ENCODE measurements around the gene TMEM39B. TPM values are rescaled to one million over a fixed set of nuclear protein-coding genes. Genes with fewer than 3 reads are reported as not detected.

TMEM39B gene
- total RNA-seq, 1 experiment from 2014 or later, result 22.8 TPM

DNA sequence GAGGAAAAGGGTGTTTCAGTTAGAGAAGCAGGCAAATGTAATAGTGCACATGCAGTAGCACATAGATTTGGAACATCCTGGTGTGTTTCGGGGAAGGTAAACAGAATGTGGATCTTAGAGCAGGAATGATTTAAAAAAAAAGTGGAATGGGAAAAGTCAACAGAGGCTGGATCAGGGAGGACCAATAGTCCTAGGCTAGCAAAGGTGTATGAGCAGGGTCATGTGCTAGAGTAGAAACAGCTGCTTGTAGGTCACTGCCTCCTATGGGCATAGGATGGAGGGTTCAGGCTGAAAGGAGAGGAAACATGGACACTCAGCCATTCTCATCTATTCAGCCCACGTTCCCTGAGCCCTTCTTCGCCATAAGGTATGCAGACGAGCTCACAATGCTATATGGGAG, 31.4 kb downstream of the TMEM39B start:
- 0 out of 2 replicates have a peak, but pooled peaks have one; percentile 9 for TF ChIP-seq RAD21 (IDR thresholded peaks at IDR 0.05; ENCODE audit: low read depth)
- TF ChIP-seq CEBPB (IDR thresholded peaks at IDR 0.05; ENCODE audit: low read depth), result no peak
- no peak for TF ChIP-seq EZH2 (IDR thresholded peaks at IDR 0.05)
- TF ChIP-seq, protein P1, sequence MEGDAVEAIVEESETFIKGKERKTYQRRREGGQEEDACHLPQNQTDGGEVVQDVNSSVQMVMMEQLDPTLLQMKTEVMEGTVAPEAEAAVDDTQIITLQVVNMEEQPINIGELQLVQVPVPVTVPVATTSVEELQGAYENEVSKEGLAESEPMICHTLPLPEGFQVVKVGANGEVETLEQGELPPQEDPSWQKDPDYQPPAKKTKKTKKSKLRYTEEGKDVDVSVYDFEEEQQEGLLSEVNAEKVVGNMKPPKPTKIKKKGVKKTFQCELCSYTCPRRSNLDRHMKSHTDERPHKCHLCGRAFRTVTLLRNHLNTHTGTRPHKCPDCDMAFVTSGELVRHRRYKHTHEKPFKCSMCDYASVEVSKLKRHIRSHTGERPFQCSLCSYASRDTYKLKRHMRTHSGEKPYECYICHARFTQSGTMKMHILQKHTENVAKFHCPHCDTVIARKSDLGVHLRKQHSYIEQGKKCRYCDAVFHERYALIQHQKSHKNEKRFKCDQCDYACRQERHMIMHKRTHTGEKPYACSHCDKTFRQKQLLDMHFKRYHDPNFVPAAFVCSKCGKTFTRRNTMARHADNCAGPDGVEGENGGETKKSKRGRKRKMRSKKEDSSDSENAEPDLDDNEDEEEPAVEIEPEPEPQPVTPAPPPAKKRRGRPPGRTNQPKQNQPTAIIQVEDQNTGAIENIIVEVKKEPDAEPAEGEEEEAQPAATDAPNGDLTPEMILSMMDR (IDR thresholded peaks at IDR 0.05 in 2 of 3, conservative IDR thresholded peaks at IDR 0.05 in 1 of 3; ENCODE audit: borderline replicate concordance in 1 of 3, insufficient read depth in 1 of 3, low read depth in 2 of 3, low read length in 2 of 3), result peak in 1 of 3 experiments; percentile 17; a peak in 1 of 6 replicates
- TF ChIP-seq EZH2phosphoT487 (IDR thresholded peaks at IDR 0.05; ENCODE audit: borderline replicate concordance), result no peak

DNA sequence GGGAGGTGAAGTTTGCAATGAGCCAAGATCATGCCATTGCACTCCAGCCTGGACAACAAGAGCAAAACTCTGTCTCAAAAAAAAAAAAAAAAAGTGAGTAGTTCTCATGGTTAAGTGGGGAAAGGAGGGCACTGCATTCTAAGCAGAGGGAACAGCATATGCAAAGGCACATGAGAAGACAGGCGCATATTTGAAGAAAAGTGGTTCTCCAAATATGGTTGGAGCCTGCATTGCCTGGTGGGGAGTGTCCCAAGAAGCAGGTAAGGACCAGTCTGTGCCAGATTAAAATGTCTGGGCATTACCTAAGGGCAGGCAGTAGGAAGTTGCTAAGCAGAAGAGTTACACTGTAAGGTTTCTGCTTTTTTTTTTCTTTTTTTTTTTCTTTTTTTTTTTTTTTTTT, 32.6 kb downstream of the TMEM39B start:
- no TSS peak for BruUV-seq (replicated peaks)
- no peaks in the 10 kb centered on the region for H3K9me3 ChIP-seq (ENCODE audit: control insufficient read depth in 1 of 2, insufficient read depth in 1 of 2, low read depth in 1 of 2, low read length in 2 of 2)
- peaks cover 2 to 4% of the 10 kb centered on the region in 2 experiments; a peak in 2 of 4 replicates for H3K36me3 ChIP-seq (ENCODE audit: control insufficient read depth in 1 of 2, insufficient read depth in 2 of 2, low read length in 2 of 2)
- peaks cover 20 to 32% of the 10 kb centered on the region in 2 experiments for H3K4me1 ChIP-seq (ENCODE audit: control insufficient read depth in 1 of 2, insufficient read depth in 2 of 2, low read length in 2 of 2)
- H4K20me1 ChIP-seq (ENCODE audit: insufficient read depth), result no peaks in the 10 kb centered on the region; the same call in 1 of the 2 replicates
- H3K27ac ChIP-seq (ENCODE audit: low read depth, low read length), result no peak overlapping the region
- no peak for ATAC-seq
- intact Hi-C loops (cut with micrococcal nuclease), result no loop called here
- ChIA-PET CTCF (no interaction called here), POLR2A (no interaction called here), RAD21 (ENCODE audit: low non-redundant PET in 1 of 2, low total read pairs in 2 of 2, uncharacterized antibody in 2 of 2, unreplicated experiment in 2 of 2) (no interaction called here)
- H3K27me3 ChIP-seq (ENCODE audit: insufficient read depth, low read length), result no peaks in the 10 kb centered on the region
- no peak overlapping the region for H3K4me2 ChIP-seq (ENCODE audit: low read length)
- no peak overlapping the region for H3K9ac ChIP-seq (ENCODE audit: low read length)
- H3K9me2 ChIP-seq (ENCODE audit: insufficient read depth), result no peaks in the 10 kb centered on the region
- no peak for DNase-seq (ENCODE audit: low read depth, low spot score)
- H2AFZ ChIP-seq (ENCODE audit: low read depth, low read length, poor library complexity, severe bottlenecking), result no peak overlapping the region
- H3K4me3 ChIP-seq (replicated peaks in 1 of 2; ENCODE audit: low read depth in 1 of 2, low read length in 2 of 2), result no peak overlapping the region
- peaks cover 25% of the 10 kb centered on the region for H3K79me2 ChIP-seq (ENCODE audit: insufficient read depth, low read length)
- TF ChIP-seq POLR2A (IDR thresholded peaks at IDR 0.05; ENCODE audit: borderline replicate concordance, extremely low read depth, insufficient read depth, insufficient read length) (no peak), SIN3A (IDR thresholded peaks at IDR 0.05; ENCODE audit: low read depth) (no peak), ELF1 (IDR thresholded peaks at IDR 0.05; ENCODE audit: borderline replicate concordance, low read depth) (no peak), YY1 (IDR thresholded peaks at IDR 0.05; ENCODE audit: extremely low read depth, insufficient replicate concordance, low read depth, low read length) (no peak), SRF (IDR thresholded peaks at IDR 0.05; ENCODE audit: low read depth) (no peak), TCF7L2 (IDR thresholded peaks at IDR 0.05; ENCODE audit: borderline replicate concordance, extremely low read depth, insufficient read depth, insufficient read length) (no peak), SP1 (IDR thresholded peaks at IDR 0.05; ENCODE audit: low read depth) (no peak), POLR2AphosphoS5 (IDR thresholded peaks at IDR 0.05; ENCODE audit: low read depth, low read length) (no peak), FOSL1 (IDR thresholded peaks at IDR 0.05; ENCODE audit: low read depth) (no peak), EZH2 (IDR thresholded peaks at IDR 0.05) (no peak), JUND (IDR thresholded peaks at IDR 0.05) (no peak), CEBPB (IDR thresholded peaks at IDR 0.05; ENCODE audit: low read depth) (no peak), ZNF274 (IDR thresholded peaks at IDR 0.05; ENCODE audit: low read depth, low read length) (no peak), CBX3 (IDR thresholded peaks at IDR 0.05; ENCODE audit: low read depth) (no peak), RAD21 (IDR thresholded peaks at IDR 0.05; ENCODE audit: low read depth) (no peak), EZH2phosphoT487 (IDR thresholded peaks at IDR 0.05; ENCODE audit: borderline replicate concordance) (no peak)
- TF ChIP-seq, protein P2, sequence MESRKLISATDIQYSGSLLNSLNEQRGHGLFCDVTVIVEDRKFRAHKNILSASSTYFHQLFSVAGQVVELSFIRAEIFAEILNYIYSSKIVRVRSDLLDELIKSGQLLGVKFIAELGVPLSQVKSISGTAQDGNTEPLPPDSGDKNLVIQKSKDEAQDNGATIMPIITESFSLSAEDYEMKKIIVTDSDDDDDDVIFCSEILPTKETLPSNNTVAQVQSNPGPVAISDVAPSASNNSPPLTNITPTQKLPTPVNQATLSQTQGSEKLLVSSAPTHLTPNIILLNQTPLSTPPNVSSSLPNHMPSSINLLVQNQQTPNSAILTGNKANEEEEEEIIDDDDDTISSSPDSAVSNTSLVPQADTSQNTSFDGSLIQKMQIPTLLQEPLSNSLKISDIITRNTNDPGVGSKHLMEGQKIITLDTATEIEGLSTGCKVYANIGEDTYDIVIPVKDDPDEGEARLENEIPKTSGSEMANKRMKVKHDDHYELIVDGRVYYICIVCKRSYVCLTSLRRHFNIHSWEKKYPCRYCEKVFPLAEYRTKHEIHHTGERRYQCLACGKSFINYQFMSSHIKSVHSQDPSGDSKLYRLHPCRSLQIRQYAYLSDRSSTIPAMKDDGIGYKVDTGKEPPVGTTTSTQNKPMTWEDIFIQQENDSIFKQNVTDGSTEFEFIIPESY (IDR thresholded peaks at IDR 0.05; ENCODE audit: extremely low read depth, insufficient replicate concordance, low read length), result no peak

More for the DNA sequence above, 31.4 kb downstream of the TMEM39B start:
- Histone ChIP-seq H3K9me2 (ENCODE audit: insufficient read depth) (no peaks in the 10 kb centered on the region), H3K27ac (ENCODE audit: low read depth, low read length) (no peak overlapping the region), H3K36me3 (ENCODE audit: control insufficient read depth in 1 of 2, insufficient read depth in 2 of 2, low read length in 2 of 2) (peaks cover 2 to 7% of the 10 kb centered on the region in 2 experiments; a peak in 2 of 4 replicates), H3K4me1 (ENCODE audit: control insufficient read depth in 1 of 2, insufficient read depth in 2 of 2, low read length in 2 of 2) (peaks cover 25 to 28% of the 10 kb centered on the region in 2 experiments), H3K4me2 (ENCODE audit: low read length) (no peak overlapping the region), H4K20me1 (ENCODE audit: insufficient read depth) (no peaks in the 10 kb centered on the region), H3K9ac (ENCODE audit: low read length) (no peak overlapping the region), H3K9me3 (ENCODE audit: control insufficient read depth in 1 of 2, insufficient read depth in 1 of 2, low read depth in 1 of 2, low read length in 2 of 2) (no peaks in the 10 kb centered on the region), H3K79me2 (ENCODE audit: insufficient read depth, low read length) (peaks cover 13% of the 10 kb centered on the region), H3K4me3 (replicated peaks in 1 of 2; ENCODE audit: low read depth in 1 of 2, low read length in 2 of 2) (no peak overlapping the region), H3K27me3 (ENCODE audit: insufficient read depth, low read length) (no peaks in the 10 kb centered on the region), H2AFZ (ENCODE audit: low read depth, low read length, poor library complexity, severe bottlenecking) (no peak overlapping the region)
- BruUV-seq (replicated peaks), result no TSS peak
- CTCF ChIA-PET, result no interaction called here
- RAD21 ChIA-PET (ENCODE audit: low non-redundant PET in 1 of 2, low total read pairs in 2 of 2, uncharacterized antibody in 2 of 2, unreplicated experiment in 2 of 2), result no interaction called here
- ATAC-seq, result no peak
- POLR2A ChIA-PET, result no interaction called here
- no peak for DNase-seq (ENCODE audit: low read depth, low spot score)
- intact Hi-C loops (cut with micrococcal nuclease), result no loop called here

Measured in HCT116 (cell line).